ENCODE results near the gene DNAJB5. TPM values are rescaled to one million over a fixed set of nuclear protein-coding genes. Genes with fewer than 3 reads are reported as not detected.

The DNAJB5 gene
- total RNA-seq, 2 donors from 2014 or later, result 34.9 to 82.4 TPM

DNA sequence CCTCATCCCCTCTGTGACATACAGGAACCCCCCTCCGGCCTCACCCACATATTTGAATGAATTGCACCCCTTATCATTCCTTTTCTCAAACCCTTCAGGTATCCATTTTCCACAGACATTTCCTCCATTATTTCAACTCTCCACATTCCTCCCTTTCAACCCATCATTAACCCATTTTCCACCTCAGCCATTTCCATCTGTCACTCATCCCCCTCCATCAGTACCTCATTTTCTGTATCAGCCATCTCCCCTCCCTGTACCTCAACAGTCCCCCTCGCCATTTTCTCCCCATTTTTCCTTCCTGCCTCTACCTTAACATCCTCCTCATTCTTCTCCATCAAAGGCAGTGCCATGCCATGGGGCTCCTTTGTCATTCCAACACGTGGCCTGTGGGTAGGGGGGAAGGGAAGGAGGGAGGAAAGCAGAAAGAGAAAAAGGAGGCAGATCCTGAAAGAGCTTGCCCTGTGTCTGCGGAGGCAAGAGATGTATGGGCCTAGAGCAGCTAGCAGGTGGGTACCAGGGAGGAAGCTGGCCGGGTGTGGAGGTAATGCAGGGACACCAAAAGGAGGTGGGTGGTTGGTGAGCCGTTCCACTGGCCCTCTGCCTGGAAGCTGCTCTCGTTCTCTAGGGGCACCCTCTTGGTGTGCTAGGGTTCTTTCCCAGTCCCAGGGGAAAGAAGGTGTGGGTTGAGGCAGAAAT is 1.5 kb downstream of the DNAJB5 start:
- H3K27me3 ChIP-seq, result no peaks in the 10 kb centered on the region
- H3K36me3 ChIP-seq, result no peaks in the 10 kb centered on the region
- peak overlapping the region; percentile 99 to 100 for H3K27ac ChIP-seq
- peaks cover 3 to 69% of the 10 kb centered on the region in 2 donors for H3K4me1 ChIP-seq
- DNase-seq (ENCODE audit: low spot score), result no peak
- peak overlapping the region; percentile 93 to 98 for H3K4me3 ChIP-seq
- no peak for TF ChIP-seq CTCF (IDR thresholded peaks at IDR 0.05)
- no peaks in the 10 kb centered on the region for H3K9me3 ChIP-seq

DNA sequence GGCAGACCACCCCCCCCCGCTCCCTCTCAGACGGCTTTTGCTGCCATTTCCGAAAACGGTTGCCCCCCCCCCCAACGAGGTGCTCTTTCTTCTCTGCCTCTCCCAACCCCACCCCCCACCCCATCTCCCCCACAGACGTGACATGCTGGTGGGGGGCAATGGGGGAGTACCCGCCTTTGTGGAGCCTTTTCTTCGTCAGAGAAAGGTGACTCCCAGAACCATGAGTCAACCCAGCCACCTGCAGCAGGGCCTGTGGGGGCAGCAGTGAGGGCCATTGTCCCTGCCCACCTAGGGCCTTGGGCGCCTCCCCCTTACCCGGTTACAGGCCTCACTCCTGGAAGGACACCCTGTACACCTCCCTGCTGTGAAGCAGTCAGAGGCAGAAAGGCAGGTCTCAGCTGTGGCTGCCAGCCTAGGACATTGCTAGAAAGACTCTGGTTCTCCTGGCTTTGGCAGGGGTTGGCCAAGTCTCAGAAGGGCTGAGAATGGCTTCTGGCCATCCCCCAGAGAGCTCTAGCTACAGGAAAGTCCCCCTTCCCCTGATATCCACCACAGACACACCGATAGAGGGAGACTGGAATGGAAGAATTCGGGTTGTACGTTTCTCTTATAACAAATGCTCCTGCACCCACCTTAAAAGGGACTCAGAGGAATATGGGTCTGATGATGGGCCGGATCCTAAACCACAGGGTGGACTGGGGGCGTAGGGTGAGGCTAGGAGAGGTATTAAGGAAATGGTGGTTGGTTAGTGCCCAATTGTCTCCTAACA is 2.2 kb downstream of the DNAJB5 start:
- no peaks in the 10 kb centered on the region for H3K27me3 ChIP-seq
- H3K9me3 ChIP-seq, result no peaks in the 10 kb centered on the region
- DNase-seq (ENCODE audit: low spot score), result no peak
- TF ChIP-seq CTCF (IDR thresholded peaks at IDR 0.05), result no peak
- peak overlapping the region in 1 of 2 donors; percentile 3 for H3K4me3 ChIP-seq
- peaks cover 3 to 69% of the 10 kb centered on the region in 2 donors for H3K4me1 ChIP-seq
- H3K36me3 ChIP-seq, result peaks cover 7% of the 10 kb centered on the region
- peak overlapping the region; percentile 99 to 100 for H3K27ac ChIP-seq

DNA sequence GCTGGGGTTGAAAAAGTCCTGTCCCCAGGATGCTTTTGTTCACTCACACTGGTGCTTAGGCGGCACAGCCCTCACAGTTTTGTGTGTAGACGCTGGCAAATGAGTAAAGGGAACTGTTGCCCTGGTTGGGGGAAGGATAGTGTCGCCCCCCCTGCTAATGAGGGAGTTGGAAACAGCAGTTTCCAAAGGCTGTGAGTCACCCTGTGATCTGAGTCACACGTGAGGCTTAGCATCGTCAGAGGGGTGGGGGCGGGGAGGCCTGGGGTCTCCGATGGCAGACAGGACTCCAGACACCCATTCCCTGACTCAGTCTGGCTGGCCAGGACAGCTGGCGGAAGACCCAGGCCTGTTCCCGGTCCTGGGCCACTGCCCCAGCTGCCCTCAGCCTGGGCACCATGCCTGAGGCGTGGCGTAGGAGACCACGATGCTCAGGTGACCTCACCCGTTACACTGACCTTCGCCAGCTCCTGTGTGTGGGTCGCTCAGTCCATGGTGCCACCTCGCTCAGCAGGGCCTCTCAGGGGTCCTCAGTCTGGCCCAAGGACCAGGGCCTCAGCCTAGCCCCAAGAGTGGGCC is 2.9 kb downstream of the DNAJB5 start:
- Histone ChIP-seq H3K4me3 (peak overlapping the region in 1 of 2 donors; percentile 21), H3K27me3 (no peaks in the 10 kb centered on the region), H3K27ac (peak overlapping the region; percentile 99 to 100), H3K9me3 (no peaks in the 10 kb centered on the region), H3K4me1 (peaks cover 3 to 74% of the 10 kb centered on the region in 2 donors), H3K36me3 (peaks cover 13% of the 10 kb centered on the region)
- no peak for TF ChIP-seq CTCF (IDR thresholded peaks at IDR 0.05)
- peak; percentile 84 for DNase-seq (ENCODE audit: low spot score)

DNA sequence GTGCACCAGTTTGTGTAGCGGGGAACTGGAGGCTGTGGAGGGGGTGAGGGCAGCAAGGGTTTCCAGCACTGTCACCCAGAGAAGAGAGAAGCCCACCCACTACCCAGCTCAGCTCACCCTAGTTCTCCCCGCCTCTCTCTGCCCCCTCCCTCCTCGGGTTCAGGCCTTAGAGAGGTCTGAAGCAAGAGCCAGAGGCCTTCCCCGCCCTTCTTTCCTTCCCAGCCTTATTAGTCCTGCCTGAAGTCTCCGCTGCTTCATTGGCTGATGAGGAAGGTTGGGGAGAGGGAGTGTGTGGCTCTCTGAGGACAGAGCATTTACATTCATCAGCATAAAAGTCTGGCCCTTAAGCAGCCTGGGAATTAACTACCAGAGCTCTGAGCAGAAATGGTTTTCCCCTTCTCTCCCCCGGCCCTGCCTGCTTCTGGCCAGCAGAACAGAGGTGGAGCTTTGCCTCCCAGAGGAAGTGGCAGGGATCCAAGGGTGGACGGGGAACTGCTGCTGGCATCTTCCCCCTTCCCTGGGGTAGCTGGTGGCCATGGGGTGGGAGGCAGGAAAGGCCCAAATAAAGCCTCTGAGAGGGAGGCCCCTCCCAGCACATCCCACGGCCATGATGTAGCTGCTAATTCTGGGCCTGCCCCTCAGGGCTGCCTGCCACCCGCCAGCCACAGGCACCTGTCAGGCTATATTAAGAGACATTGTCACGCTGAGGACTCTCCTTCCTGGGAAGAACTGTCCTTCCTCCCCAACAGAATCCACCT is 4.1 kb downstream of the DNAJB5 start:
- peak; percentile 88 for DNase-seq (ENCODE audit: low spot score)
- peaks cover 3 to 78% of the 10 kb centered on the region in 2 donors for H3K4me1 ChIP-seq
- peak overlapping the region; percentile 99 to 100 for H3K27ac ChIP-seq
- H3K4me3 ChIP-seq, result peak overlapping the region; percentile 5 to 27
- no peak for TF ChIP-seq CTCF (IDR thresholded peaks at IDR 0.05)
- no peaks in the 10 kb centered on the region for H3K27me3 ChIP-seq
- H3K9me3 ChIP-seq, result no peaks in the 10 kb centered on the region
- H3K36me3 ChIP-seq, result peaks cover 20% of the 10 kb centered on the region

- H3K27ac ChIP-seq, result peak overlapping the region; percentile 99 to 100
- peak overlapping the region in 1 of 2 donors; percentile 27 for H3K4me3 ChIP-seq
- H3K27me3 ChIP-seq, result no peaks in the 10 kb centered on the region
- DNase-seq (ENCODE audit: low spot score), result peak; percentile 59
- H3K9me3 ChIP-seq, result no peaks in the 10 kb centered on the region
- TF ChIP-seq CTCF (IDR thresholded peaks at IDR 0.05), result peak; percentile 36 to 61
- peaks cover 20% of the 10 kb centered on the region for H3K36me3 ChIP-seq
- H3K4me1 ChIP-seq, result peaks cover 3 to 75% of the 10 kb centered on the region in 2 donors
Measured at GRCh38 chr9:34994260-34994899, 4.8 kb downstream of the DNAJB5 start.

Data from right atrium auricular region (tissue), 2 donors.